WTC11 (cell line): ENCODE measurements around the gene LRRC47.

Source experiments
- ATF1 ChIP-seq: sonication (generic); formaldehyde crosslinking; IDR thresholded peaks from 2 replicates; pipeline ENCODE4 v1.8.1; 2023; ENCODE audit warnings: mild to moderate bottlenecking, moderate library complexity, missing genetic modification reagents
- ATF3 ChIP-seq: sonication (generic); formaldehyde crosslinking; conservative IDR thresholded peaks from 2 replicates; pipeline ENCODE4 v1.8.1; 2022; ENCODE audit warnings: mild to moderate bottlenecking, missing genetic modification reagents
- CREM ChIP-seq: sonication (generic); formaldehyde crosslinking; IDR thresholded peaks from 2 replicates; pipeline ENCODE4 v1.8.1; 2022; ENCODE audit warnings: mild to moderate bottlenecking, missing genetic modification reagents, moderate library complexity
- CTCF ChIP-seq: fragments of 200-600 bp; IDR thresholded peaks from 2 replicates; pipeline ENCODE4 v1.8.0; 2022; ENCODE audit warnings: antibody characterized with exemption
- ETV6 ChIP-seq: sonication (generic); formaldehyde crosslinking; IDR thresholded peaks from 2 replicates; pipeline ENCODE4 v1.8.1; 2022; ENCODE audit warnings: mild to moderate bottlenecking, missing genetic modification reagents
- FOXJ3 ChIP-seq: sonication (generic); formaldehyde crosslinking; IDR thresholded peaks from 2 replicates; pipeline ENCODE4 v1.9.0; 2021; ENCODE audit warnings: missing genetic modification reagents, mild to moderate bottlenecking, borderline replicate concordance
- HMGA2 ChIP-seq: fragments of 250-450 bp; sonication (Bioruptor Pico); IDR thresholded peaks from 2 replicates; pipeline ENCODE4 v1.4.0; 2021; ENCODE audit warnings: mild to moderate bottlenecking, moderate library complexity
- JUN ChIP-seq: sonication (generic); formaldehyde crosslinking; IDR thresholded peaks from 2 replicates; pipeline ENCODE4 v1.8.0; 2023; ENCODE audit warnings: mild to moderate bottlenecking, missing genetic modification reagents
- MAX ChIP-seq: sonication (generic); formaldehyde crosslinking; IDR thresholded peaks from 2 replicates; pipeline ENCODE4 v1.8.0; 2022; ENCODE audit warnings: mild to moderate bottlenecking, missing genetic modification reagents
- USF1 ChIP-seq: sonication (generic); formaldehyde crosslinking; IDR thresholded peaks from 2 replicates; pipeline ENCODE4 v1.8.0; 2022; ENCODE audit warnings: mild to moderate bottlenecking, missing genetic modification reagents
- ZBTB21 ChIP-seq: sonication (generic); formaldehyde crosslinking; IDR thresholded peaks from 2 replicates; pipeline ENCODE4 v1.8.1; 2023; ENCODE audit warnings: mild to moderate bottlenecking, missing genetic modification reagents, borderline replicate concordance

- TF ChIP-seq CREM (CRISPR knock-in tag) (peak; percentile 76; the same call in 1 of the 2 replicates), HMGA2 (CRISPR knock-in tag) (no peak), CTCF (no peak), MAX (CRISPR knock-in tag) (peak; percentile 75), JUN (no peak; the same call in 1 of the 2 replicates), ATF3 (CRISPR knock-in tag) (no peak), ATF1 (no peak; the same call in 1 of the 2 replicates), ETV6 (CRISPR knock-in tag) (peak; percentile 89), FOXJ3 (CRISPR knock-in tag) (no peak), ZBTB21 (CRISPR knock-in tag) (no peak; the same call in 1 of the 2 replicates), USF1 (peak; percentile 45; the same call in 1 of the 2 replicates)
Observed at GRCh38 chr1:3796215-3797061, at the start of gene LRRC47.
